ENCODE data around the gene SNX18. TPM values are rescaled to one million over a fixed set of nuclear protein-coding genes. Genes with fewer than 3 reads are reported as not detected.

Gene SNX18
- polyA plus RNA-seq, 2 of the 4 experiments (the other 2 are of a cell fraction): 7.1 to 8.1 TPM

- no peaks in the 10 kb centered on the region for H3K9me3 ChIP-seq
- WGBS (ENCODE audit: missing lambda C conversion rate): 93% methylated on average over 6 of the region's 6 CpGs
- ATAC-seq (no peak), DNase-seq (ENCODE audit: low read depth in 1 of 2, low spot score in 1 of 2) (no peak), FAIRE-seq (no peak)
- TF ChIP-seq ZSCAN20 (CRISPR knock-in tag; IDR thresholded peaks at IDR 0.05) (no peak), PBX3 (IDR thresholded peaks at IDR 0.05) (no peak), RAD21 (conservative IDR thresholded peaks at IDR 0.05 in 1 of 2, IDR thresholded peaks at IDR 0.05 in 1 of 2) (no peak), RNF2 (IDR thresholded peaks at IDR 0.05; ENCODE audit: borderline replicate concordance, low read depth) (no peak), HDAC2 (IDR thresholded peaks at IDR 0.05) (no peak), HOXB13 (CRISPR knock-in tag; IDR thresholded peaks at IDR 0.05; ENCODE audit: low read depth) (no peak), ZNF302 (CRISPR knock-in tag; IDR thresholded peaks at IDR 0.05) (no peak), CHD2 (IDR thresholded peaks at IDR 0.05; ENCODE audit: low read length, partially characterized antibody) (no peak)
- H3K4me2 ChIP-seq: no peak overlapping the region
- H3K27ac ChIP-seq: no peak overlapping the region
- no peak overlapping the region for H3K4me3 ChIP-seq
- CTCF ChIA-PET: interaction anchor here (0.5 to 3.4 kb wide), 4 partner anchors 9 to 369 kb away, joined by 3 to 26 read pairs (median 4); partner anchors contain the start of gene SNX18
- POLR2A ChIA-PET: no interaction called here
- no peaks in the 10 kb centered on the region for H3K4me1 ChIP-seq
Observed at GRCh38 chr5:54526604-54527288, 9.2 kb downstream of the SNX18 start.

- 90% methylated on average over 15 of the region's 15 CpGs for WGBS (ENCODE audit: missing lambda C conversion rate)
Observed at GRCh38 chr5:54528633-54529209, 11.2 kb downstream of the SNX18 start.

GRCh38 chr5:54529565-54529964 is 12.0 kb downstream of the SNX18 start:
- POLR2A ChIA-PET: no interaction called here
- FAIRE-seq (no peak), DNase-seq (ENCODE audit: low read depth in 1 of 2, low spot score in 1 of 2) (no peak), ATAC-seq (no peak)
- Histone ChIP-seq H3K4me3 (no peak overlapping the region), H3K27ac (no peak overlapping the region), H3K4me2 (no peak overlapping the region), H3K9me3 (no peaks in the 10 kb centered on the region), H3K4me1 (no peaks in the 10 kb centered on the region)
- 81% methylated on average over 2 of the region's 2 CpGs for WGBS (ENCODE audit: missing lambda C conversion rate)
- CTCF ChIA-PET: interaction anchor here (0.6 to 2.7 kb wide), 3 partner anchors 9 to 160 kb away, joined by 3 to 19 read pairs (median 4); partner anchors contain the start of gene SNX18
- TF ChIP-seq HOXA7 (CRISPR knock-in tag; IDR thresholded peaks at IDR 0.05) (no peak), RARB (CRISPR knock-in tag; IDR thresholded peaks at IDR 0.05) (no peak), RNF2 (IDR thresholded peaks at IDR 0.05; ENCODE audit: borderline replicate concordance, low read depth) (no peak), ATOH8 (CRISPR knock-in tag; IDR thresholded peaks at IDR 0.05; ENCODE audit: low read depth) (no peak), MAFK (IDR thresholded peaks at IDR 0.05; ENCODE audit: partially characterized antibody) (no peak), ZC3H11A (IDR thresholded peaks at IDR 0.05) (no peak)
- TF ChIP-seq, protein P1, sequence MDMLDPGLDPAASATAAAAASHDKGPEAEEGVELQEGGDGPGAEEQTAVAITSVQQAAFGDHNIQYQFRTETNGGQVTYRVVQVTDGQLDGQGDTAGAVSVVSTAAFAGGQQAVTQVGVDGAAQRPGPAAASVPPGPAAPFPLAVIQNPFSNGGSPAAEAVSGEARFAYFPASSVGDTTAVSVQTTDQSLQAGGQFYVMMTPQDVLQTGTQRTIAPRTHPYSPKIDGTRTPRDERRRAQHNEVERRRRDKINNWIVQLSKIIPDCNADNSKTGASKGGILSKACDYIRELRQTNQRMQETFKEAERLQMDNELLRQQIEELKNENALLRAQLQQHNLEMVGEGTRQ (IDR thresholded peaks at IDR 0.05): no peak
- TF ChIP-seq, protein P2, sequence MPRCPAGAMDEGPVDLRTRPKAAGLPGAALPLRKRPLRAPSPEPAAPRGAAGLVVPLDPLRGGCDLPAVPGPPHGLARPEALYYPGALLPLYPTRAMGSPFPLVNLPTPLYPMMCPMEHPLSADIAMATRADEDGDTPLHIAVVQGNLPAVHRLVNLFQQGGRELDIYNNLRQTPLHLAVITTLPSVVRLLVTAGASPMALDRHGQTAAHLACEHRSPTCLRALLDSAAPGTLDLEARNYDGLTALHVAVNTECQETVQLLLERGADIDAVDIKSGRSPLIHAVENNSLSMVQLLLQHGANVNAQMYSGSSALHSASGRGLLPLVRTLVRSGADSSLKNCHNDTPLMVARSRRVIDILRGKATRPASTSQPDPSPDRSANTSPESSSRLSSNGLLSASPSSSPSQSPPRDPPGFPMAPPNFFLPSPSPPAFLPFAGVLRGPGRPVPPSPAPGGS (IDR thresholded peaks at IDR 0.05): no peak
- TF ChIP-seq, protein P3, sequence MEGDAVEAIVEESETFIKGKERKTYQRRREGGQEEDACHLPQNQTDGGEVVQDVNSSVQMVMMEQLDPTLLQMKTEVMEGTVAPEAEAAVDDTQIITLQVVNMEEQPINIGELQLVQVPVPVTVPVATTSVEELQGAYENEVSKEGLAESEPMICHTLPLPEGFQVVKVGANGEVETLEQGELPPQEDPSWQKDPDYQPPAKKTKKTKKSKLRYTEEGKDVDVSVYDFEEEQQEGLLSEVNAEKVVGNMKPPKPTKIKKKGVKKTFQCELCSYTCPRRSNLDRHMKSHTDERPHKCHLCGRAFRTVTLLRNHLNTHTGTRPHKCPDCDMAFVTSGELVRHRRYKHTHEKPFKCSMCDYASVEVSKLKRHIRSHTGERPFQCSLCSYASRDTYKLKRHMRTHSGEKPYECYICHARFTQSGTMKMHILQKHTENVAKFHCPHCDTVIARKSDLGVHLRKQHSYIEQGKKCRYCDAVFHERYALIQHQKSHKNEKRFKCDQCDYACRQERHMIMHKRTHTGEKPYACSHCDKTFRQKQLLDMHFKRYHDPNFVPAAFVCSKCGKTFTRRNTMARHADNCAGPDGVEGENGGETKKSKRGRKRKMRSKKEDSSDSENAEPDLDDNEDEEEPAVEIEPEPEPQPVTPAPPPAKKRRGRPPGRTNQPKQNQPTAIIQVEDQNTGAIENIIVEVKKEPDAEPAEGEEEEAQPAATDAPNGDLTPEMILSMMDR (IDR thresholded peaks at IDR 0.05): no peak

More at GRCh38 chr5:54528633-54529209, 11.2 kb downstream of the SNX18 start:
- Histone ChIP-seq H3K4me1 (no peaks in the 10 kb centered on the region), H3K27ac (no peak overlapping the region), H3K9me3 (no peaks in the 10 kb centered on the region), H3K4me3 (no peak overlapping the region), H3K4me2 (no peak overlapping the region)
- ATAC-seq (no peak), FAIRE-seq (no peak), DNase-seq (ENCODE audit: low read depth in 1 of 2, low spot score in 1 of 2) (no peak)
- ChIA-PET CTCF (interaction anchor here (2.7 kb wide), 1 partner anchor 11 kb away, joined by 19 read pairs; the partner anchor contains the start of gene SNX18), POLR2A (no interaction called here)
- TF ChIP-seq ELK1 (IDR thresholded peaks at IDR 0.05; ENCODE audit: low read depth, low read length): no peak
- TF ChIP-seq JUNB (IDR thresholded peaks at IDR 0.05): no peak
- TF ChIP-seq KDM5A (IDR thresholded peaks at IDR 0.05): no peak

Data from A549 (cell line).